MM.1S (cell line): ENCODE results near the gene DIPK1B.

Experiments used
- CTCF ChIP-seq: fragments of 300-600 bp; sonication (generic); IDR thresholded peaks from 2 replicates; pipeline ENCODE4 v1.5.1; 2016; ENCODE audit warnings: antibody characterized with exemption, low read length, mixed read lengths
- EZH2 ChIP-seq: fragments of 300-600 bp; sonication (generic); optimal IDR thresholded peaks from 2 replicates; pipeline ENCODE3; 2017; ENCODE audit warnings: low read depth, mild to moderate bottlenecking, antibody characterized with exemption, low read length, mixed read lengths
- EZH2phosphoT487 ChIP-seq: fragments of 300-600 bp; sonication (generic); IDR thresholded peaks from 2 replicates; pipeline ENCODE4 v1.6.1; 2018; ENCODE audit warnings: antibody characterized with exemption, low read length

GRCh38 chr9:136742591-136743391 is 30.4 kb downstream of the DIPK1B start, which contains the start of gene LCN10:
- TF ChIP-seq EZH2 (no peak), CTCF (no peak), EZH2phosphoT487 (no peak)
